HG03139 (cell line): Measurements from ENCODE around the gene GPC1.

Experiments used
- ATAC-seq: cut with Tn5 transposase; IDR thresholded peaks from one replicate; pipeline ENCODE4 v1.9.1; 2021; ENCODE audit not compliant: unreplicated experiment

Gene GPC1

DNA sequence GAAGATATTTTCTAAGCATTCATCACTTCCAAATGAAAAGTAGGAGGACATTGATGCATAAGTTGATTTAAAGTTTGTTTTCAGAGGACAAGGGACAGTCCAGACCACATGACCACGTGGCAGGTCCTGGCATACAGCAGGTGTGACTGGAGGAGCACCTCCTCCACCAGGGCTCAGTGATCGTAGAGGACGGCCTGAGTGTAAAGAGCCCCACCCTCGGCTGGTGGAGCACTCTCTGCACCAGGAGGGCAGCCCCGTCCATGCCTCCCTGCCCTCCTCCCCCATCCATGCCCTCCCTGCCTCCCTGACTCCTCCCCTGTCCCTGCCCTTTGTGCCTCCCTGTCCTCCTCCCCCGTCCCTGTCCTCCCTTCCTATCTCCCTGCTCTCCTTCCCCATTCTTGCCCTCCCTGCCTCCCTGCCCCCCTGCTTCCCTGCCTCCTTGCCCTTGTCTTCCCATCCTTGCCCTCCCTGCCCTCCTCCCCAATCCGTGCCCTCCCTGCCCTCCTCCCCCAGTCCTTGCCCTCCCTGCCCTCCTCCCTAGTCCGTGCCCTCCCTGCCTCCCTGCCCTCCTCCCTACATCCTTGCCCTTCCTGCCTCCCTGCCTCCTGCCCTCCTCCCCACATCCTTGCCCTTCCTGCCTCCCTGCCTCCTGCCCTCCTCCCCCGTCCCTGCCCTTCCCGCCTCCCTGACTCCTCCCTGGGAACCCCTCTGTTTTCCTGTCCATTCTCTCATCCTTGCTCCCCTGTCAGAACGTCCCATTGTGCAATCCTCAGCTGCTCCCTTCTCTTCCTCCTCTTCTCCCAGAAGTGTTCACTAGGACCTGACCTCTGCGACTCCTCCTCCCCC is 74.4 kb downstream of the GPC1 start:
- no peak for ATAC-seq

DNA sequence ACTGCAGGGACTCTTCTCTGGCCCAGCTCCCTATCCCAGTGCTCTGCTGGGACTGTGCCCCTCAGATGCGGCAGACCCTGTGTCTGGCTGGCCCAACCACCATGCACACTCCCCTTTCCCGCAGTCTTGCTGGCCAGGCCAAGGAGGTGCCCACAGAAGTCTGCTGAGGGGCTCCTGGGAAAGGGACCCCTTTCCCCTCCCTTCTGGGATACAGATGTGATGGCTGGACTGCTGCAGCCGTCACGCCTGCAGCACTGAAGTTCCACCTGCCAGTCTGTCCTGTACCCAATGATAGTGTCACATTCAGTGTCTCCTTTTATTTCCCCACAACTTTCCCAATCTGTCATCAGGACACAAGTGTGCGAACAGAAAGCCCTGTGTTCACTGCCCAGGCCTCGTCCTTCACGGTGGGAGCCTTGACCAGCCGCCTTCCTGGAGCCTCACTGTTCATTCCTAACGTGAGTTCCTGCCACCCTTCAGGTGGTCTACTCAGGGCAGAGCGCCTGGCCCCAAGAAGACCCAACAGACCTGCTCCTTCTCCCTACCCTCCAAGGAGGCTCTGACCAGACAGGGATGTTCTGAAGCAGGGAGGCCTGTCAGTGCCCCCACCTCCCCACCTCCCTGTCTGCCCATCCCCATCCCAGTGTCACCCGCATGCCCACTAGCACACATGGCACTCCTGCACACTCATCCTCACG is 75.2 kb downstream of the GPC1 start:
- ATAC-seq: no peak

DNA sequence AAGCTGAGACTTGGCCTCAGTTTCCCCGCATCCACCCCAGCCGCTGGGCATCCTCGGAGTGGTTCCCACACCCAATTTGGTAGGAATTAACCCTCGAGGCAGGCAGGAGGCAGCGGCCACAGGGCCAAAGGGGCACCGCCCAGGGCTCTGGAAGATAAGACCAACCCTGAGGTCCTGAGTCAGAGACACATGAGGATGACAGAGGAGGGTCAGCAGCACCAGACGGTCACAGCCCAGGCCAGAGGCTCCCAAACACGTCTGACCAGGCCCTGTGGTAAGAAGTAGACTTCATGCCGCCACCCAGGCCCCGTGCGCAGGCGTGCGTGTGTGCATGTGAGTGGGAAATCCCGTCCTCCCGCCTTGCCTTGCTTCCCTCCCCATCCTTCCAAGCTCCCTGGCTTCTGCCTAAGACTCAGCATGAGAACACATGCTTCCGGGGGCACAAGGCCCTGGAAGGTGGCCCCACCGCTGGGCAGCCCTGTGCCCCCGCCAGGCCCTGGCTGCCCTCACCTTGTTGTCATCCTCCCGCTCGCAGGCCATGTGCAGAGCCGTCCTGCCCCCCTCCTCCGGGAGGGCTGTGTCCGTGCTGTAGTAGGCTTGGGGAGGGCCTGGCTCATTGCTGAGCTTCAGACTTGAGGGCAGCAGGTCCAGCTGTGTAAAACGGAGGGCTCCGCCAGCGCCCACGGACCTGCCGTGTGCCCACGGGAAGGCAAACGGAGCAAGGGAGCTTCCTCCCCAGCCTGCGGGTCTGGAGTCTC is 76.1 kb downstream of the GPC1 start:
- ATAC-seq: no peak

DNA sequence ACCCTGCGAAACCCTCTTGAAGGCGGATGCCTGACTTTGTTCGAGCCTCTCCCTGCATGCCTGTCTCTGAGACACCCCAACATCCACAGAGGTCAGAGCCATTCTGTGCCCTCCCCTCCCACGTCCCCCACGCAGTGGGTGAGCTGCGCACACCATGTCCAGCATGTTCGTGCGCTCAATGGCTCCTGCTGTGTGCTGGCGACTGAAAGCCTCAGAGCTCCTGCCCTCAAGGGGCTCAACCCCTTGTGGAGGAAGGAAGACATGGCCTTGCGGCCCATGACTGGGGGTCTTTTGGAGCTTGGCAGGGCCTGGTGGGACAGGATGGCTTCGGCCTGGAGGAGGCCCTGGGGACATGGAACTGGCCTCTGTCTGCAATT is 76.6 kb downstream of the GPC1 start:
- ATAC-seq: no peak

DNA sequence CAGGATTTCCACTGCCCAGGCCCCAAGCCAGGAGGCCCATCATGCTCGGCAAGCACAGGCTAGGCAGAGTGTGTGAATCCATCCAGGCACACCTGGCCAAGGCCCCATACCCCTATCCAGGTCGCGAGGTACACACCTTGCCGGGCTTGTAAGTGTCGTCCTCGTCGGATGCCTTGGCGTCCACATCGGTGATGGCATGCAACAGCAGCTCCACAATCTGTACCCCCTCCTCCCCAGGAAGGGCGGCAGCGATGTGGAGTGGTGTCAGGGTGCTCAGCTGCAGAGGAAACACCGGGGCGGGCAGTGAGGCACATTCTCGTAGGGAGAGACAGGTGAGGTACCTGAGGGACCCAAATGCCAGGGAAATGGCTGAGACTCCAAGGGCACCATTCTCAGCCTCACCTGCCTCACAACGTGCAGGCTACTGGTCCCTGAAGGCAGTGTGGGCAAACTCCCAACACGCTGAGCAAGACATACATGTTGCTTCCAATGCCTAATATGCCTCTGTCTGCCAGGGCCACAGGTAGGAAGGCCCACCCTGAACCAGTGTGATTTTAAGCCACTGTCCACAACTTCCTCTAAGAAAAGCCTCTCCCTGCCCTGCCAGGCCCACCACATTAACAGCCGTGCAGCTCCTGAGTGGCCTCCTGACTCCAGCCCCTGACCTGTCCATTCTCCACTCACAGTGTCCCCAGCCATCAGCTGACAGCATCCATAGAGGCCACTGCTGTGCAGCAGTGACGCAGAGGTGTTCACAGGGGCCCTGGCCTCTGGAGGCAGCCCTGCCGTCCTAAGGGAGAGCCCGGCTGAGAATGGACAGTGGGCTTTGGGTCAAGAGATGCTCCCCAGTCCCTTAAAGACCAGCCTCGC is 77.4 kb downstream of the GPC1 start:
- no peak for ATAC-seq

DNA sequence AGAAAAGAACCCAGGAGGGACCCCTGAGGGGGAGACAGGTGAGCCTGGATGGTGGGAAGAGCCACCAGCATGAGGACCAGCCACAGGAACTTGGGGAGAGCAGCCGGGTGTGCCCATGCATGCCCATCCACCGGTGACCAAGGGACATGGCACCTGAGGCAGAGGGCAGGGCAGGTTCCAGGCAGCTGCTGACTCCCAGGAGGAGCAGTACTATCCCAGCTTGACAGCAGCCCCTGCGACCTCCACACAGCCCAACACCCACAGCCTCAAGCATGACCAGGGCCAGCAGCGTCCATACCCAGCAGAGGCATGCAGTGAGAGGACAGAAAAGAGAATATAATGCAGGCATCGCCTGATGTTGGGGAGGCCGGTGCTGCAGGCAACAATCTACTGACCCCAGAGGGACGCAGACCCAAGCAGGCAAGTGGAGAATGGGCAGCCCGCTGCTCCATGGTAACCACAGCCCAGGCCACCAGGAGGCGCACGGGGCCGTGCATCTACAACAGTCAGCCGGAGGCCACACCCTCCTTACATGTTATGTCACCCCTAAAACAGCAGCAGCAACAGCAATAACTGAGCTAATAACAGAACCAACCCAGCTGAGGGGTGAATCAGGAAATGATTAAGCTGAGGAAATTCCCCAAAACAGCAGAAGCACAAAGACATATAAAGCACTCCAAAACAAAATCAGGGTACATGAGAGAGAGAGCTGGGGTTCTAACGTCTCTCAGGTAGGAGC is 78.3 kb downstream of the GPC1 start:
- peak; percentile 90 for ATAC-seq

DNA sequence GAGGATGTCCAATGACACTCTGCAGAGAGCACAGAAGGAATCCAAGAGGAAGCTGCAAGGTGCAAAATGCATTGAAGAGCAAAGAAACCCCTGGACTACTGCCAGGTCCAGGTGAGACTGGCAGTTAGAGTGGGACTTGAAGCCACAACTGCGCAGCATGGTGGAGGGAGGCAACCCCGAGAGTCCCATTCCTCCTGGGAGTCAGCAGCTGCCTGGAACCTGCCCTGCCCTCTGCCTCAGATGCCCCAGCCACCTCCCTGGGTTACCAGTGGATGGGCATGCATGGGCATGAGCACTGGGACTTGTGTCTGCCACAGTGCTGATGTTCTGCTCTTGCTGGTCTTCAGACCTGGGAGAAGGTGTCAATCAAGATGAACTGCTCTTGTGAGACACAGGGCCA is 79.2 kb downstream of the GPC1 start:
- no peak for ATAC-seq

DNA sequence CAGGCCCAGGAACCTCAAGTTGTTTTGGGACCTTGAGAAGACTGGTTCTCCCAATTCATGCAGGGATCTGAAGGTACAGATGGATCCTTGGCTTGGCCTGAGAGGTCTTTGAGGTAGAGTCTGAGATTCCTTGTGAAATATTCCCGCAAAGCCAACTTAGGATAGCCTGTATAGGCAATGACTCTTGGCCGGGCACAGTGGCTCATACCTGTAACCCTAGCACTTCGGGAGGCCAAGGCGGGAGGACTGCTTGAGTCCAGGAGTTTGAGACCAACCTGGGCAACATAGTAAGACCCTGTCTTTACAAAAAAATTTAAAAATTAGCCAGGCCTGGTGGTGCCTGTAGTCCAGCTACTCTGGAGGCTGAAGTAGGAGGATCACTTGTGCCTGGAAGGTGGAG is 81.9 kb downstream of the GPC1 start:
- ATAC-seq: no peak
